DMS153 treated with DMSO at 0.1 percent for 48 hours (cell line): ENCODE results near the gene HGS.

Source experiments
- DNase-seq: peaks from one replicate; lab custom pipeline; 2025; ENCODE audit not compliant: unreplicated experiment; lab: John Stamatoyannopoulos, UW

HGS gene, protein sequence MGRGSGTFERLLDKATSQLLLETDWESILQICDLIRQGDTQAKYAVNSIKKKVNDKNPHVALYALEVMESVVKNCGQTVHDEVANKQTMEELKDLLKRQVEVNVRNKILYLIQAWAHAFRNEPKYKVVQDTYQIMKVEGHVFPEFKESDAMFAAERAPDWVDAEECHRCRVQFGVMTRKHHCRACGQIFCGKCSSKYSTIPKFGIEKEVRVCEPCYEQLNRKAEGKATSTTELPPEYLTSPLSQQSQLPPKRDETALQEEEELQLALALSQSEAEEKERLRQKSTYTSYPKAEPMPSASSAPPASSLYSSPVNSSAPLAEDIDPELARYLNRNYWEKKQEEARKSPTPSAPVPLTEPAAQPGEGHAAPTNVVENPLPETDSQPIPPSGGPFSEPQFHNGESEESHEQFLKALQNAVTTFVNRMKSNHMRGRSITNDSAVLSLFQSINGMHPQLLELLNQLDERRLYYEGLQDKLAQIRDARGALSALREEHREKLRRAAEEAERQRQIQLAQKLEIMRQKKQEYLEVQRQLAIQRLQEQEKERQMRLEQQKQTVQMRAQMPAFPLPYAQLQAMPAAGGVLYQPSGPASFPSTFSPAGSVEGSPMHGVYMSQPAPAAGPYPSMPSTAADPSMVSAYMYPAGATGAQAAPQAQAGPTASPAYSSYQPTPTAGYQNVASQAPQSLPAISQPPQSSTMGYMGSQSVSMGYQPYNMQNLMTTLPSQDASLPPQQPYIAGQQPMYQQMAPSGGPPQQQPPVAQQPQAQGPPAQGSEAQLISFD

DNA sequence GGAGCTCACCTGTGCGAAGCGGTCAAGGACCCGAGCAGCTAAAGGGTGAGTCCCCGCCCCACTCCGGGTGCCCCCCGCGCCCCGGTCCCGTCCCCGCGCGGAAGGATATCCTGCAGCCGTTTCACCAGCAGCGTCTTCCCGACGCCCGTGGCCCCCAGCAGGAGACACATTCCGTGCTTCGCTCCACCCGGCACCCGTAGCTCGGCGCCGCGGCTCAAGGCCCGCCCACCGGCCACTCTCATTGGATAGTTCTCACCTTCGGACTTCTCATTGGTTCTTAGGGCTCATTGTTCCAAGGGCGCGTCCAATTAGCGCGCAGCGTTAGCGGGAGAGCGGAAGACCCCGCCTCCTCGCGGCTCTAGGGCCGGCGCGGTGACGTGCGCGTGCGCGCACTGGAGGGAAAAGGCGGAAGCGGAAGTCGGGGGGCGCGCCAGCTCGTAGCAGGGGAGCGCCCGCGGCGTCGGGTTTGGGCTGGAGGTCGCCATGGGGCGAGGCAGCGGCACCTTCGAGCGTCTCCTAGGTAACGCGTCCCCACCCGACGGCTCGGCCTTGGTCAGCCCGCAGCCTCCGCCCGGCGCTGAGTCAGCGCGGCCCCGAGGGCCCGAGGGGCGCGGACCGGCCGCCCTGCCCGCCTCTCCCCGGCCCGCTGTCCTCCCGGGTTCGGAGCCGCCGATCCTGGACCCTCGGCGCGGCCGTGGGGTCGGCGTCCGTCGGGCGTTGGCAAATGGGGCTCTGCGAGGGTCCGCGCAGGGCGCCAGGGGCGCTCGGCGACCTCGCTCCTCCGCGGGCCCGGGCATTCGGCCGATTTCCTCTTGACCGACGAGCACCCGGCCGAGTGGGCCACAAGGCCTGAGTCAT lies at the start of gene HGS, which contains the start of gene ARL16:
TSS of gene HGS (plus strand) at position 428 of the 858 bp plus-strand sequence. CDS start at position 484, 56 bp downstream.
TSS of gene ARL16 (minus strand) at position 214 of the 858 bp plus-strand sequence. CDS start at position 170, 44 bp downstream.
- DNase-seq = peak; percentile 98

DNA sequence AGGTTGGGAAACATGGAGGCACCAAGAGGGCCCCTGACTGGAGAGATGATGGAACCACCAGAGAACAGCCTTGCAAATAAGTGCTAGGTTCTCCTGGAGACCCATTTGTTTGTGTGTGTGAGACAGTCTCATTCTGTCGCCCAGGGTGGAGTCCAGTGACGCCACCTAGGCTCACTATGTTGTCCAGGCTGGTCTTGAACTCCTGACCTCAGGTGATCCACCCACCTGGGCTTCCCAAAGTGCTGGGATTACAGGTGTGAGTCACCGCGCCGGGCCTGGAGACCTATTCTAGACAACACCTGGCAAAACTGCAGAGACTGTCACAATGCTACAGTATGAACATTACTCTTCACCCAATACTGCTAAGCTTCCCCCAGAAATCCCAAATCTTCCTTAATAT lies 48.4 kb upstream of the HGS start:
- no peak for DNase-seq

DNA sequence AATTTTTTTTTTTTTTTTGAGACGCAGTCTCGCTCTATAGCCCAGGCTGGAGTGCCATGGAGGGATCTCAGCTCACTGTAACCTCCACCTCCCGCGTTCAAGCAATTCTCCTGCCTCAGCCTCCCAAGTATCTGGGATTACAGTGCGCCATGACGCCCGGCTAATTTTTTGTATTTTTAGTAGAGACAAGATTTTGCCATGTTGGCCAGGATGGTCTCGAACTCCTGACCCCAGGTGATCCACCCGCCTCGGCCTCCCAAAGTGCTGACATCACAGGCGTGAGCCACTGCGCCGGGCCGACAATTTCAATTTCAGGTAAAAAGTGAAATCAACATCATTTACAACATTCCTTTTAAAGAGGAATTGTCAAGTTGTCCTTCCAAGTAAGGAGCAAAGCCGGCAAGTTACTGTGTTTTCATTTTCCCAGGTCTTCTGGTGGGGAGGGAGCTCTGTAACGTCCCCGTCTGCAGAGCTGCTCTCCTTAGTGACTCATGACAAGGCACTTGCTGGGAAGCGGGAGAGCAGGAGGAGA lies 47.8 kb upstream of the HGS start:
- DNase-seq = no peak

DNA sequence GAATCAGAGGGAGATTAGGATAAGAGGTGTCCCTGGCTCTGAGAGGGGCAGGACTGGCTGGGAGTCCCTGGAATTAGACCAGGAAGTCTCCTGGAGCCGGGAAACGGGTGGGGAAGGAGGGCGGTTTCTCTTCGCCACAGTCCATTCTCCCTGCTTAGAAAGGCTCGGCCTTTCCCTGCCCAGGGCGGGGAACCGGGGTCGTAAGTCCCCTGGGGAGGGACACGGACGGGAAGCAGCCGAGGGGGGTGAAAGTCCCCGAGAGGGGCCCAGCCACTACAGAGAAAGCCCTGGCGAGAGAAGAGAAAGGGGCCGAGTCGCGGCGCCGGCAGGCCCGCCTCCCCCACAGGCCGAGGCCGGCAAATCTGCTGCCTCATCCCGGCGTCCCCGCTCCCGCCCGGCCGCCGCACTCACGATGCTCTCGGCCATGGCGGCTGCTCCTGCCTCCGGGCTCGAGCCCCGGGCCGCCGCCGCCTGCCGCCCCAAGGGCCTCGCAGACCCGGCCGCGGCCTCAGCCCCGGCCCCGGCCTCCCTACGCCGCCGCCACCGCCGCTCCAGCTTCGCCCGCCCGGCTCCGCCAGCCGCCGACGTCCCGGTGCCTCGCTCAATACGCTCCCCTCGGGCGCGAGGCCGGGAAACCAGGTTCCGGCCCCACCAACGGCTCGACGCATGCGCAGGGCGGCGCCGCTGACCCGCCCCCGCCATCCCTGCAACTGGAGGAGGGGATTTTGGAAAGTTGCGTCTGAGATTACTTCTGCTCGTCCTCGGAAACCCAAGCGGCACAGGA lies 47.1 kb upstream of the HGS start, which contains the start of the genes NPLOC4 and TSPAN10:
TSS of gene NPLOC4 (minus strand) at position 608 of the 784 bp plus-strand sequence. CDS start at position 426, 182 bp downstream.
TSS of gene TSPAN10 (plus strand) at position 692 of the 784 bp plus-strand sequence. CDS start 5,217 bp downstream, outside the sequence.
- peak; percentile 62 for DNase-seq

DNA sequence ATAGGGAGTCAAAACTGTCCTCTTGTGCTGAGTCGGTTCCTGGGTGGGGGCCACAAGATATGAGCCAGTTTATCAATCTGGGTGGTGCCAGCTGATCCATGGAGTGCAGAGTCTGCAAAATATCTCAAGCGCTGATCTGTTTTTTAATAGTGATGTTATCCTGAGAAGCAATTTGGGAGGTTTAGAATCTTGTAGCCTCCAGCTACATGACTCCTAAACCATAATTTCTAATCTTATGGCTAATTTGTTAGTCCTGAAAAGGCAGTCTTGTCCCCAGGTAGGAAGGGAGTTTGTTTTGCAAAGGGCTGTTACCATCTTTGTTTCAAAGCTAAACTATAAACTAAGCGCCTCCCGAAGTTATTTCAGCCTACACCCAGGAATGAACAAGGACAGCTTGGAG lies 45.1 kb upstream of the HGS start:
- no peak for DNase-seq

DNA sequence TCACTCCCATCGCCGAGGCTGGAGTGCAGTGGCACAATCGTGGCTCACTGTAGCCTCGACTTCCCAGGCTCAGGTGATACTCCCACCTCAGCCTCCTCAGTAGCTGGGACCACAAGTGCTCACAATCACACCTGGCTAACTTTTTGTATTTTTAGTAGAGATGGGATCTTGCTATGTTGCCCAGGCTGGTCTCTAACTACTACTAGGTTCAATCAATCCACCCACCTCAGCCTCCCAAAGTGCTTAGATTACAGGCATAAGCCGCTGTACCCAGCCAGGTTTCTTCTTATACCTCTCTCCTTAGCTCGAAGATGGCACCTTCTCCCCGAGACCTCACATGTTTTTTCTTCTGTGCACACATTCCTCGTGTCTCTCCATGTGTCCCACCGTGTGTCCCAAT lies 43.8 kb upstream of the HGS start:
- no peak for DNase-seq

DNA sequence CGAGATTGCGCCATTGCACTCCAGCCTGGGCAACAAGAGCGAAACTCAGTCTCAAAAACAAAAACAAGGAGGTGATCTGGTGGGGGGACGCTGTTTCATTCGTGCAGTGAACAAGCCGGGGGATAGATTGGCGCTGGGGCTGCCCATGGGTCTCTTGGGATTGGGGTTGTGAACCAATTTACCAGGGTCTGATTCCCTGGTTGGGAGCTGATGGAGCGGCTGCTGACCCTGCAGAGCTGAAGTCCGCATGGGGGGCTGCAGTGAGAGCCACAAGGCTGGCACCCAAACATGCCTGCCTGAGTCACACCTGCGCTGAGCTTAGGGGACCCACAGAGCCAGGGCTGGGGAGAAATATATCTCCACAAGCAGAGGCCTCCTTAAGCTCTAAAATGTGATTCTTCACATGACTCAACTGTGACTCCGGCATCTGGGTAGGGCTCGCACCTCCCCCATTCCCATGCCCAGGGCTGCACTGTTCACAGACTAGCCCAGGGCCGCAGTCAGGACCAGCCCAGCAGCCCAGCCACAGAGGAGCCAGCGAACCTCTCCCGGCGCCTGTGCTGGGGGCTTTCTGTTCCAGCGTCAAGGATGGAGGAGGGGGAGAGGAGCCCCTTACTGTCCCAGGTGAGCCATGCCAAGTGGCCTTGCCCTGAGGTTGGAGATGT lies 41.9 kb upstream of the HGS start:
- no peak for DNase-seq

DNA sequence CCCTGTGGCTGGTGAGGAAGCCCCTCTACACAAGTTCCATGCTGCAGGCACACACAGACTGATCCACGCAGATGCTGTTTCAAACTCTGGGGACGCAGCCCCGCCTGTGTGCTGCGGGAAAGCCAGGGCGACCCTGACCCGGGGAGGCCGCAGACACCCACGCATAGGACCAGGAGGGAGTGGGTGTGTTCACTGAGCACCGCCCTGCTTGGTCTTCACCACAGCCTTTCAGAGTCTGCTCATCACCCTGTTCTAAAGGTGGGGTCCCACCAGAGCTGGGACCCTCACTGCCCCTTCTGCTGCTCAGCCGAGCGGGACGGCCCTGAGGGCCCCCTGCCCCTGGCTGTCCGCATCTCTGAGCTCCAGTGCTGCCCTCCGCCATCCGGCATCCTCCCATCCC lies 39.3 kb upstream of the HGS start:
- DNase-seq = no peak

DNA sequence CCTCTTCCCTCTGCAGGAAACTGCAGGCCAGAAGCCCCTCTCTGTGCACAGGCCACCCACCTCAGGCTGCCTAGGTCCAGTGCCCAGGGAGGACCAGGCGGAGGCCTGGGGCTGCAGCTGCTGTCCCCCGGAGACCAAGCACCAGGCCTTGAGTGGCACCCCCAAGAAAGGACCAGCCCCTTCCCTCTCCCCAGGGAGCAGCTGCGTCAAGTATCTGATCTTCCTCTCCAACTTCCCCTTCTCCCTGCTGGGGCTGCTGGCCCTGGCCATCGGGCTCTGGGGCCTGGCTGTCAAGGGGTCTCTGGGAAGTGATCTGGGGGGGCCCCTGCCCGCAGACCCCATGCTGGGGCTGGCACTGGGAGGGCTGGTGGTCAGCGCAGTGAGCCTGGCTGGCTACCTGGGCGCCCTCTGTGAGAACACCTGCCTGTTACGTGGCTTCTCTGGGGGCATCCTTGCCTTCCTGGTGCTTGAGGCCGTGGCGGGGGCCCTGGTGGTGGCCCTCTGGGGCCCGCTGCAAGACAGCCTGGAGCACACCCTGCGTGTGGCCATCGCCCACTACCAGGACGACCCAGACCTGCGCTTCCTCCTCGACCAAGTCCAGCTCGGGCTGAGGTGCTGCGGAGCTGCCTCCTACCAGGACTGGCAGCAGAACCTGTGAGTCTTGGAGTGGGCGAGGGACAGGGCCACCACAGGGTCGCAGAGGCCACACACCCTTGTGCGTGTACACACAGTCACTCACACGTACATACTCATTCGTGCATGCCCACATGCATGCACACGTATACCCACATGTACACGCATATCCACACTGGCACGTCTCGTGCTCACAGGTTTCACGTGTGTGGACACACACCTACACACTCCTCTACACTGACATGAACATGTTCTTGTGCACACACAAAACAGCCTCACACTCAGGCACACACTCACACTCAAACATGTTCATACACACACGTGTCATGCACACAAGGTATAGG lies 38.5 kb upstream of the HGS start:
- DNase-seq = no peak

DNA sequence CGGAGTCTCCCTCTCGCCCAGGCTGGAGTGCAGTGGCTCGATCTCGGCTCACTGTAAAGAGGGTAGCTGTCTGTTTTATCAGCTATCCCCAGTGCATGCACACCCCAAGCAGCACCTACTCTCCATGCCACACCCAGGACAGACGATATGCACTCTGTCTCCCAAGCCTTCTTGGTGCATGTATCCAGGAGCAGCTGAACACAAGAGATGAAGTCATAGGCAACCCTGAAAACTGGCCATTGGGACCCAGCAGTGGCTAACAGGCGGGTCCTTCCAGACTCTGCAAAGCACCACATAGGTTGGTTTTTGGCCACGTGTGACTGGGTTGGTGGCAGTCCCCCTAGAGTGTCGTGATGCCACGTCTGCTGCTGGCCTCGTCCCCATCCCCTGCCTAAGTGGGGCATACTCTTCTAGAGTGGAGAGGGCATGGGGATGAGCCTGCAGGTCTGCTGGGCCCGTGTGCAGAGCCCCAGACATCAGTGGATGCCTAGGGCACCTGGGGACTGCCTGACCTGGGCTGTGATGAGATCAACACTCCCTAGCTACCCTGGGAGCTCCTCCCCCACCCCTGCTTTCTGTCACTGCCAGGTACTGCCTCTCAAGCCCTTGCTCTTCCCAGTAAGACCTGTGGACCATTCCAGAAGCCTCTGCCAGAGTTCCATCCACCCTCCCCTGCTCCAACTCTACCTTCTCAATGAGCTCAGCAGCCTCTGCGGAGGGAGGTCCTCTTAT lies 36.8 kb upstream of the HGS start:
- DNase-seq = no peak

DNA sequence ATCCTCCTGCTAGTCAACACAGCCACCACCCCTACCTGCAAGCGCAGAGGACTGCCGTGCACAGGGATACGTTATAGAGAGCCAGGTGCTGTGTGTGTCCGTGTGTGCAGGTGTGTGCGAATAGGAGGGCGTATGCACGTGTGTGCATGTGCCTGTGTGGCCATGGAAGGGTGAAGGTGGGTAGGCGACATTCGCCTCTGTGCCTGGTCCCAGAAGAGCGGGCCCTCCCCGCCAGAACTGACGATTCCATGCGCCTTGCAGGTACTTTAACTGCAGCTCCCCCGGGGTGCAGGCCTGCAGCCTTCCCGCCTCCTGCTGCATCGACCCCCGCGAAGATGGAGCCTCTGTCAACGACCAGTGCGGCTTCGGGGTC lies 36.2 kb upstream of the HGS start:
- no peak for DNase-seq

DNA sequence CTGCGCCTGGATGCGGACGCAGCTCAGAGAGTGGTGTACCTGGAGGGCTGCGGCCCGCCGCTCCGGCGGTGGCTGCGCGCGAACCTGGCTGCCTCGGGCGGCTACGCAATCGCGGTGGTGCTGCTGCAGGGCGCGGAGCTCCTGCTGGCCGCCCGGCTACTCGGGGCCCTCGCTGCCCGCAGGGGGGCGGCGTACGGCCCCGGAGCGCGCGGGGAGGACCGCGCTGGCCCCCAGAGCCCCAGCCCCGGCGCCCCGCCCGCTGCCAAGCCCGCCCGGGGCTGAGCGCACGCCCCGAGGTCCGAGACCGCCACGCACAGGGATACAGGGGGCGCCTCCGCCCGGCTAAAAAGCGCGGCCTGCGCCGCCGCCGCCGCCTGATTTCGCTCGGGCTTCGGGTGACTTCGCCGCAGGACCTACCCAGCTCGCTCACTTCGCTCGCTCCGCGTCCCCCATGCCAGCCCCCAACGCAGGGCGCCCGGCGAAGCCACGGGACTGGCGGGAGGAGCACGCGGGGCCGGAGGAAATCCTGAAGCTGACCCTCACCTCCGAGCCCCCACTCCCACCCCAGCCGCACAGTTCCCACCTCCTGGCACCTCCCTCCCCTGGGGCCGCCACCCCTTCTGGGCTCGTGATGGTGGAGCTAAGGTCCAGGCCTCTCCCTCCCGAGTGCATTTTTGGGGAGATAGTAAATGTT lies 35.7 kb upstream of the HGS start:
- no peak for DNase-seq

DNA sequence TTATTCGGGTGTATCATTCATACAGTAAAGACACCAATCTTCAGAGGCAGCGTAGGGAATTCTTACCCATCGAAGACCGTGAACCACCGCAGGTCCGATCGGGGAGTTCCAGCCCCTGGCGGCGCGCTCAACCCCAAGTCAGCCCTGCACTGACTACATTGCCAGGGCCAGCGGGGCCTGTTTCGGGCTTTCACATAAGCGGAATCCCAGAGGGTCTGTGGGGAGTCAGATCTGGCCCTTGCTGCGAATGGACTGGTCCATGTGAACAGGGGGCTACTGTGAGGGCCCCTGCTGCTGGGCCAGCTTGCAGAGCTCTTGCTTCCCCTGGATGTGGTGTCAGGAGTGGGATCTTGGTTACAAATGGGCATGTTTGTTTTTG lies 35.1 kb upstream of the HGS start:
- DNase-seq = no peak

DNA sequence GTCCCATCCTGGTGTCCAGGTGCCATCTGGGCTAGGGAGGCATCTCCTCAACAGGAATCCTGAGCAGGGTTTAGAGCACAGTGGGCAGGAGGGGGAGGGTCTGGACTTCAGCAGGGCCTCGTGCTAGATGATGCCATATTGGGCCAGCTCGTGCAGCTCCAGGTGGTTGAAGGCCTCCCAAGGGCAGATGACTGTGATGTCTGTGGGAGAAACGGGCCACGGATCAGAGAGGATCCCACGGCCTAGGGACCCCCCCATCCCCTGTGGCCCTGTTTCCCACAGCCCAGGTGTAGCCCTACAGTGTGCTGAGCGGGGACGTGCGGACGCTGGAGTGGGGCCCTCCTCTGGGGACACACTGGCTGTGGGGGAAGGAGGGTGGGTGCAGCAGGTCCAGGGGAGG lies 32.9 kb upstream of the HGS start:
- no peak for DNase-seq

DNA sequence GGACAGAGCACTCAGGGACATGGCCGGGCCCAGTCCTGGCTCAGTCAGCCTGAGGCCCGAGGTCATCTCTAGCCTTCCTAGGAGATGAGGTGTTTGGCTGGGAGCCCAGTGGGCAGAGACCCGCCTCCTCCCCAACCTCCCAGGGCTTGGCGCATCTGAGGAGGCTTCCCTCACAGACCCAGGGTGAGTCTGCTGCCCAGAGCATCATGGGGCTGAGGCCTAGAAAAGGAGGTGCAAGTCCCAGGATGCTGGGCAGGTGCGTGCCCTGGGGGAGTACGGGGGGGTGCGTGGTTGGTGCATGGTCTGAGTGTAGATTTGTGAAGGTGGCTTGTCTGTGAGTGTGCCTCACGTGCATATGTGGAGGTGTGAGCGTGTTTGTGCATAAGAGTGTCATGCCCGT lies 32.1 kb upstream of the HGS start:
- DNase-seq = no peak

DNA sequence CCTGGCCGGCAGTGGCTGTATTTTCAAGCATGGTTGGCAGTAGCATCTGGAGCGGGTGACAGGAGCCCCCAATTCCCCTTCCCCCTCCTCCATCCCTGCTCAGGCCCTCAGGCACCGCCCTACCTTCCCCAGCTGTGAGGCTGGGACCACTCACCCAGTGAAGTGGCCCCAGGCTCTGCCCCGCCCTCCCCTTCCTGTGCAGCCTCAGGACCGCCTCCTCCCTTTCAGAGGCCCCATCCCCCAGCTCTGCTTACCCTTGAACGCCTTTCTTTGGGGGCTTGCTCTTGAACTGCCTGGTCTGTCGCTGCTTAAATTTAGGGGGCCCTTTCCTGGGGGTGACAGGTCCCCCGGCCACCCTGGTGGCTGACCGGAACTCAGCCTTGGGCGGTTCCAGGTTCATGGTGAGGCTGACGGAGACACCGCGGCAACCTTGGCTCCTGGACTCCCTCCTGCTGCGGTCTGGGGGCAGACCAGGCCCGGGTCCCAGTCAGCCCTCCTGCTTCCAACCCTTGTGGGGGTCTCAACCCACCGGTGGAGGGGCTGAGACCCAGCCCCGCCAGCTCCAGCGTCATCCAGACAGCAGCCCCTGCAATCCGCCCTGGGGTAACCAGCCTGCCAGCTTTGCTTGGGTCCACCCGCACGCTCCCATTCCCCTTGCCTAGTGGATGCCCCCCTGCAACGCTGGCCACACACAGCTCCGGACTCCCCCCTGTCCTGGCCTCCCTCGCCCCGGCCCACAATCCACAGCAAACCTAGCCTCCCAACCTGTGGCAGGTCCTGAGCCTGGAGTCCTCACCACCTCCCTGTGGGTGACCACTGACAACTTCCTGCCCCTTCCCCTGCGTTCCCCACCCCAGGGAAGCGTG lies 30.7 kb upstream of the HGS start:
- DNase-seq = no peak
